Erythroblast (primary cell): ENCODE results near the gene AFAP1L2.

Source experiments
- GATA1 ChIP-seq: IDR thresholded peaks from 2 replicates; pipeline ENCODE4 v1.6.1; 2011; ENCODE audit warnings: low read depth, mild to moderate bottlenecking, control low read depth, low read length, moderate library complexity
- POLR2A ChIP-seq: IDR thresholded peaks from 2 replicates; pipeline ENCODE4 v1.6.1; 2011; ENCODE audit warnings: mild to moderate bottlenecking, low read length

DNA sequence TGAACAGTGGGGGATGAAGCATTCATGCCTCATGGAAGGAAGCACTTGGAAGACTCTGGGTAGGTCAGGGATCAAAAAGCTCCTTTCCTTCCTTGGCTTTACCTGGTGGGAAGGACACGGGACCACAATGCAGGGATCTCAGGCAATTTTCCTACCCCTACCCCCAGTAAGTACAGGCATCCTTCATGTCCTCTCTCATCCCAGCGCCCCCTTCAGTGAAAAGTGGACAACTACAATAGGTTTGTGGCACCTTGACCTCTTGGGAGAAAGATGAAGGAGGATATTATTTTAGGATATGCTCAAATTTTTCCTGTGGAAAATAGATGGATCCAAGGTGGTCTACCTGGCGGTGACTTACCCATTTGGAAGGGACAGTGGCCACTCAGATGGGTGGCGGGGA is 16.5 kb downstream of the AFAP1L2 start:
- TF ChIP-seq POLR2A (no peak), GATA1 (no peak)
